Measurements from ENCODE around the gene IMMP2L. TPM values are rescaled to one million over a fixed set of nuclear protein-coding genes. Genes with fewer than 3 reads are reported as not detected.

The IMMP2L gene
- total and polyA plus RNA-seq, 2 of the 4 experiments (the other 2 are of a cell fraction) = 5.8 to 9.3 TPM

- DNase-seq (no peak), ATAC-seq (ENCODE audit: low read depth) (no peak)
- POLR2A ChIA-PET (ENCODE audit: unreplicated experiment) = no interaction called here
- Histone ChIP-seq H2BK20ac (ENCODE audit: low read depth, low read length) (no peak overlapping the region), H3K9ac (ENCODE audit: low read depth, low read length) (no peak overlapping the region), H2BK120ac (ENCODE audit: low read depth, low read length) (no peak overlapping the region), H2AK5ac (ENCODE audit: low read depth, low read length) (no peak overlapping the region), H3K18ac (ENCODE audit: low read depth, low read length) (no peak overlapping the region), H3K4me1 (ENCODE audit: control insufficient read depth, insufficient read depth, low read length) (peaks cover 1% of the 10 kb centered on the region; the same call in 1 of the 2 replicates), H3K4me2 (ENCODE audit: low read depth, low read length) (no peak overlapping the region), H2AK9ac (replicated peaks; ENCODE audit: low read depth, low read length, poor library complexity) (no peak overlapping the region), H3K14ac (replicated peaks; ENCODE audit: low read depth, low read length) (no peak overlapping the region), H3K9me1 (ENCODE audit: insufficient read depth, low read length) (no peaks in the 10 kb centered on the region), H3K36me3 (ENCODE audit: control insufficient read depth, insufficient read depth, low read length) (no peaks in the 10 kb centered on the region), H3K23ac (ENCODE audit: low read depth, low read length) (no peak overlapping the region), H4K5ac (ENCODE audit: low read depth, low read length) (no peak overlapping the region), H2BK5ac (ENCODE audit: low read depth, low read length, poor library complexity, severe bottlenecking) (no peak overlapping the region), H3K27ac (ENCODE audit: insufficient read depth, low read length) (no peak overlapping the region), H2AFZ (replicated peaks; ENCODE audit: low read length, poor library complexity) (no peak overlapping the region), H2BK15ac (ENCODE audit: low read depth, low read length) (no peak overlapping the region), H3K56ac (ENCODE audit: extremely low read depth, insufficient read depth, low read length) (no peak overlapping the region), H4K8ac (ENCODE audit: low read depth in 2 of 2, low read length in 2 of 2) (no peak overlapping the region), H3K4me3 (ENCODE audit: insufficient read depth, low read depth, low read length) (no peak overlapping the region), H3K27me3 (ENCODE audit: control insufficient read depth, insufficient read depth, low read length) (no peaks in the 10 kb centered on the region), H4K20me1 (ENCODE audit: insufficient read depth, low read length) (no peaks in the 10 kb centered on the region), H3K4ac (ENCODE audit: low read depth, low read length) (no peak overlapping the region), H3K9me3 (ENCODE audit: control insufficient read depth, insufficient read depth, low read length) (no peaks in the 10 kb centered on the region), H4K91ac (ENCODE audit: insufficient read depth, low read depth, low read length) (no peak overlapping the region), H3K79me1 (ENCODE audit: low read depth in 1 of 2, low read length in 2 of 2) (no peaks in the 10 kb centered on the region)
- intact Hi-C loops (cut with micrococcal nuclease) (no loop called here), in situ Hi-C loops (cut with MboI; ENCODE audit: low sequenced_read_pairs) (no loop called here), dilution Hi-C loops (cut with HindIII; ENCODE audit: low sequenced_read_pairs, unreplicated experiment) (no loop called here)
- CTCF ChIA-PET = interaction anchor here (0.7 to 1.0 kb wide), 2 partner anchors 8 to 930 kb away, joined by 3 read pairs; no protein-coding TSS in a partner anchor
- no peak for TF ChIP-seq CHD1 (IDR thresholded peaks at IDR 0.05; ENCODE audit: low read depth, low read length)
- TF ChIP-seq CEBPB (IDR thresholded peaks at IDR 0.05; ENCODE audit: low read depth, low read length) = no peak
- no peak for TF ChIP-seq RFX5 (IDR thresholded peaks at IDR 0.05; ENCODE audit: low read depth, low read length)
- no TSS peak for BruUV-seq (replicated peaks)
Measured at GRCh38 chr7:111003883-111004282, 558.4 kb downstream of the IMMP2L start.
